ENCODE data around the gene TNP2.

GRCh38 chr16:11249233-11250061 lies 19.7 kb downstream of the TNP2 start:
- TF ChIP-seq EZH2phosphoT487 (IDR thresholded peaks at IDR 0.05; ENCODE audit: unreplicated experiment) (no peak), REST (IDR thresholded peaks at IDR 0.05; ENCODE audit: unreplicated experiment) (no peak), EZH2 (IDR thresholded peaks at IDR 0.05; ENCODE audit: low read depth, unreplicated experiment) (no peak), POLR2AphosphoS5 (IDR thresholded peaks at IDR 0.05; ENCODE audit: low read depth) (no peak), CREB1 (CRISPR knock-in tag; IDR thresholded peaks at IDR 0.05; ENCODE audit: low read depth) (no peak), JUNB (IDR thresholded peaks at IDR 0.05; ENCODE audit: unreplicated experiment) (no peak), NANOG (IDR thresholded peaks at IDR 0.05; ENCODE audit: borderline replicate concordance) (no peak), ZNF331 (CRISPR knock-in tag; IDR thresholded peaks at IDR 0.05; ENCODE audit: low read depth) (no peak), ZNF462 (CRISPR knock-in tag; IDR thresholded peaks at IDR 0.05) (no peak), STAT1 (IDR thresholded peaks at IDR 0.05; ENCODE audit: unreplicated experiment) (no peak)
- TF ChIP-seq, protein P1, sequence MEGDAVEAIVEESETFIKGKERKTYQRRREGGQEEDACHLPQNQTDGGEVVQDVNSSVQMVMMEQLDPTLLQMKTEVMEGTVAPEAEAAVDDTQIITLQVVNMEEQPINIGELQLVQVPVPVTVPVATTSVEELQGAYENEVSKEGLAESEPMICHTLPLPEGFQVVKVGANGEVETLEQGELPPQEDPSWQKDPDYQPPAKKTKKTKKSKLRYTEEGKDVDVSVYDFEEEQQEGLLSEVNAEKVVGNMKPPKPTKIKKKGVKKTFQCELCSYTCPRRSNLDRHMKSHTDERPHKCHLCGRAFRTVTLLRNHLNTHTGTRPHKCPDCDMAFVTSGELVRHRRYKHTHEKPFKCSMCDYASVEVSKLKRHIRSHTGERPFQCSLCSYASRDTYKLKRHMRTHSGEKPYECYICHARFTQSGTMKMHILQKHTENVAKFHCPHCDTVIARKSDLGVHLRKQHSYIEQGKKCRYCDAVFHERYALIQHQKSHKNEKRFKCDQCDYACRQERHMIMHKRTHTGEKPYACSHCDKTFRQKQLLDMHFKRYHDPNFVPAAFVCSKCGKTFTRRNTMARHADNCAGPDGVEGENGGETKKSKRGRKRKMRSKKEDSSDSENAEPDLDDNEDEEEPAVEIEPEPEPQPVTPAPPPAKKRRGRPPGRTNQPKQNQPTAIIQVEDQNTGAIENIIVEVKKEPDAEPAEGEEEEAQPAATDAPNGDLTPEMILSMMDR (conservative IDR thresholded peaks at IDR 0.05; ENCODE audit: low read depth in 2 of 2), result no peak
